KMS-11 (cell line): ENCODE data around the gene GIGYF2.
"Not testable (repeated sequence)": the region's sequence is repeated elsewhere in the genome, so short reads cannot be mapped to it uniquely, and the experiment has no call there.

ENCODE experiments used
- H2AFZ ChIP-seq: fragments of 200-600 bp; sonication (generic); 2 replicates; pipeline ENCODE4 v1.6.1; 2016; ENCODE audit warnings: antibody characterized with exemption, mixed run types, low read depth
- H3K27ac ChIP-seq: fragments of 200-600 bp; sonication (generic); 2 replicates; pipeline ENCODE4 v1.6.1; 2016; ENCODE audit warnings: mild to moderate bottlenecking, mixed run types
- H3K27me3 ChIP-seq: fragments of 200-600 bp; sonication (generic); 2 replicates; pipeline ENCODE4 v1.6.1; 2017; ENCODE audit warnings: mild to moderate bottlenecking, low read depth, mixed run types, moderate library complexity; ENCODE audit not compliant: insufficient read depth
- H3K36me3 ChIP-seq: fragments of 200-600 bp; sonication (generic); 2 replicates; pipeline ENCODE4 v1.6.1; 2017; ENCODE audit warnings: mild to moderate bottlenecking, mixed run types; ENCODE audit not compliant: insufficient read depth
- H3K4me1 ChIP-seq: fragments of 200-600 bp; sonication (generic); 2 replicates; pipeline ENCODE4 v1.6.1; 2016; ENCODE audit warnings: mild to moderate bottlenecking, low read depth, mixed run types; ENCODE audit not compliant: poor library complexity, severe bottlenecking
- H3K4me2 ChIP-seq: fragments of 200-600 bp; sonication (generic); 2 replicates; pipeline ENCODE4 v1.7.0; 2016; ENCODE audit warnings: mild to moderate bottlenecking, mixed run types
- H3K4me3 ChIP-seq: fragments of 200-600 bp; sonication (generic); IDR thresholded peaks from 2 replicates; pipeline ENCODE4 v1.6.1; 2017; ENCODE audit warnings: low read depth, low read length, mixed read lengths; ENCODE audit not compliant: insufficient read depth
- H3K79me2 ChIP-seq: fragments of 200-600 bp; sonication (generic); 2 replicates; pipeline ENCODE4 v1.6.1; 2016; ENCODE audit warnings: low read depth, mixed run types; ENCODE audit not compliant: insufficient read depth
- H3K9ac ChIP-seq: fragments of 200-600 bp; sonication (generic); 2 replicates; pipeline ENCODE4 v1.6.1; 2016; ENCODE audit warnings: mild to moderate bottlenecking, mixed run types
- H4K20me1 ChIP-seq: fragments of 200-600 bp; sonication (generic); 2 replicates; pipeline ENCODE4 v1.6.1; 2016; ENCODE audit warnings: mild to moderate bottlenecking, mixed run types; ENCODE audit not compliant: insufficient read depth
- CTCF ChIP-seq: fragments of 200-600 bp; sonication (generic); conservative IDR thresholded peaks from 2 replicates; pipeline ENCODE4 v1.6.1; 2017; ENCODE audit warnings: low read depth, mild to moderate bottlenecking, antibody characterized with exemption, low read length, moderate library complexity, mixed read lengths

Gene GIGYF2

GRCh38 chr2:232681527-232681926 lies 15.6 kb upstream of the GIGYF2 start:
- no peaks in the 10 kb centered on the region for H3K4me1 ChIP-seq
- H3K27ac ChIP-seq = no peak overlapping the region
- H3K27me3 ChIP-seq = no peaks in the 10 kb centered on the region
- no peaks in the 10 kb centered on the region for H4K20me1 ChIP-seq
- no peak overlapping the region for H3K4me3 ChIP-seq
- no peaks in the 10 kb centered on the region for H3K79me2 ChIP-seq
- TF ChIP-seq CTCF = no peak
- H3K9ac ChIP-seq = no peak overlapping the region
- no peak overlapping the region for H2AFZ ChIP-seq
- H3K36me3 ChIP-seq = no peaks in the 10 kb centered on the region
- no peak overlapping the region for H3K4me2 ChIP-seq

- peaks cover 13% of the 10 kb centered on the region for H3K4me1 ChIP-seq
- H3K79me2 ChIP-seq = no peaks in the 10 kb centered on the region
- H3K36me3 ChIP-seq = no peaks in the 10 kb centered on the region
- H3K4me3 ChIP-seq = no peak overlapping the region
- TF ChIP-seq CTCF = no peak
- no peak overlapping the region for H3K4me2 ChIP-seq
- no peaks in the 10 kb centered on the region for H4K20me1 ChIP-seq
- no peak overlapping the region for H3K9ac ChIP-seq
- H2AFZ ChIP-seq = no peak overlapping the region
- H3K27me3 ChIP-seq = no peaks in the 10 kb centered on the region
- H3K27ac ChIP-seq = no peak overlapping the region
Observed at GRCh38 chr2:232683368-232683767, 13.8 kb upstream of the GIGYF2 start.

DNA sequence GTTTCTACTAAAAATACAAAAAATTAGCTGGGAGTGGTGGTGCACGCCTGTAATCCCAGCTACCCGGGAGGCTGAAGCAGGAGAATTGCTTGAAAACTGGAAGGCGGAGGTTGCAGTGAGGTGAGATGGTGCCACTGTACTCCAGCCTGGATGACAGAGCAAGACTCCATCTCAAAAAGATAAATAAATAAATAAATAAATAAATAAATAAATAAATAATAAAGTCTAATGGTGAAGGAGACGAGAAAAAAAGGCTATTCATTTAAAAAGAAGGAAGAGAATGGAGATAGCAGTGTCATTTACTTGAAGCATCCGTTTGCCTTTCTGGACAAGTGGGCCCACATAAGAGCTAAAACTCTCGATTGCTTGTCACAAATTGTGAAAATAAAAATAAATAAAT lies 11.7 kb upstream of the GIGYF2 start:
- not testable (repeated sequence) for H2AFZ ChIP-seq, H3K36me3 ChIP-seq, H3K9ac ChIP-seq, H3K27ac ChIP-seq, H3K4me2 ChIP-seq, H3K4me3 ChIP-seq, H3K79me2 ChIP-seq, H3K27me3 ChIP-seq, H4K20me1 ChIP-seq
- H3K4me1 ChIP-seq = peaks cover 33% of the 10 kb centered on the region

DNA sequence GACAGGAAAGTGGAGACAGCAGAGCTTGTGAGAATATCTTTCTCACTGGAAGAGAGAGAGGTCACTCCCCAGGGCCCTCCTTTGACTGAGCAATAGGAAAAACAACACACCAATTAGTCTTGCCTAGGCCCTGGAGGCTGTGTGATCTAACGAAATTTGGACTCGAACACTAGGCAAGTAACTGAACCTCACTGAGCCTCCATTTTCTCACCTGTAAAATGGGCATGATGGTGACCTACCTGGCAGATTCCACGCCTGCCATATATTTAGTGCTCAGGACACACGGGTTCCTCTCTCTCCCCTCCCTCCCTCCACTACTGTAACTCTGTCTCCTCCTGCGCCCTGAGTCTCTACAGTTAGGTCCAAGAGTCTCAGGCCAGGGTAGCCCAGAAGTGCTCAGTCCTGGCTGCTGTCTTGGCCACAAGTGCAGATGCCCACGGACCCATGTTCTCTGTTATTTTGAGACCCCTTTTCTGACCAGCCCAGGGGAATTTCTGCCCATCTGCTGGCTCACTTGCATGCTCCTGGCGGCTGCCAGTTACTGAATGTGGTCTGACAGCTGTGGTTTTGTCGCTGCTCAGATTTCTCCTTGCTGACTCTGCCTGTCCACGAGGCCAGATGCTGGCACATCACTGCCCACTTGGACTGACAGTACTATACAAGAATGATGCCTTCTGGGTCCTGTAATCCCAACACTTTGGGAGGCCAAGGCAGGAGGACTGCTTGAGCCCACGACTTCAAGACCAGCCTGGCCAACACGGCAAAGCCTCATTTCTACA lies 9.6 kb upstream of the GIGYF2 start:
- no peak overlapping the region for H3K4me3 ChIP-seq
- H3K79me2 ChIP-seq = no peaks in the 10 kb centered on the region
- no peaks in the 10 kb centered on the region for H4K20me1 ChIP-seq
- no peaks in the 10 kb centered on the region for H3K27me3 ChIP-seq
- TF ChIP-seq CTCF = no peak
- H3K4me2 ChIP-seq = peak overlapping the region; percentile 95
- peak overlapping the region; percentile 64 for H2AFZ ChIP-seq
- H3K4me1 ChIP-seq = peaks cover 34% of the 10 kb centered on the region
- H3K36me3 ChIP-seq = no peaks in the 10 kb centered on the region
- peak overlapping the region; percentile 35; the same call in 1 of the 2 replicates for H3K9ac ChIP-seq
- peak overlapping the region; percentile 63 for H3K27ac ChIP-seq

DNA sequence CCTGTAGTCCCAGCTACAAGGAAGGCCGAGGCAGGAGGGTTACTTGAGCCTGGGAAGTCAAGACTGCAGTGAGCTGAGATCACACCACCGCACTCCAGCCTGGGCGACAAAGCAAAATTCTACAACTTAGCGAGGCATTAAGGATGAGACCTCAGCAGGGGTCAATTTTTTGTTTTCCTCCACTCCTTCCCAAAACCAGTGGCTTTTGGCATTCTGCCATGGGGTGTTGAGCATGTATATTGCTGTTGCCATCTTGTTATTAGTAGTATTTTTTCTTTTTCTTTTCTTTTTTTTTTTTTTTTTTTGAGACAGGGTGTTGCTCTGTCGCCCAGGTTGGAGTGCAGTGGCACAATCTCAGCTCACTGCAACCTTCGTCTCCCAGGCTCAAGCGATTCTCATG lies 8.9 kb upstream of the GIGYF2 start:
- TF ChIP-seq CTCF = no peak
- Histone ChIP-seq H3K9ac (peak overlapping the region; percentile 35; the same call in 1 of the 2 replicates), H2AFZ (peak overlapping the region; percentile 64), H3K4me3 (no peak overlapping the region), H3K27me3 (no peaks in the 10 kb centered on the region), H3K4me2 (peak overlapping the region; percentile 95), H3K36me3 (no peaks in the 10 kb centered on the region), H3K4me1 (peaks cover 34% of the 10 kb centered on the region), H3K27ac (peak overlapping the region; percentile 63), H3K79me2 (no peaks in the 10 kb centered on the region), H4K20me1 (no peaks in the 10 kb centered on the region)
